Upper lobe of left lung (tissue), 4 donors: Measurements from ENCODE around the gene PTPN23.

ENCODE experiments used
- CTCF ChIP-seq, 6 experiments: fragments of 450-650 bp in 4 of 6; fragments of 200-600 bp in 2 of 6; sonication (generic) in 2 of 6; IDR thresholded peaks; one replicate each; pipeline ENCODE4 v1.5.1; 2016 to 2019; ENCODE audit warnings: antibody characterized with exemption in 6 of 6
- POLR2A ChIP-seq, 4 donors: fragments of 450-650 bp; IDR thresholded peaks; one replicate each; pipeline ENCODE4 v1.5.1; 2016 to 2017; ENCODE audit warnings: antibody characterized with exemption in 4 of 4, mild to moderate bottlenecking in 2 of 4

- no peak for TF ChIP-seq CTCF (IDR thresholded peaks at IDR 0.05)
- TF ChIP-seq POLR2A (IDR thresholded peaks at IDR 0.05): peak in 1 of 4 donors; percentile 66
Measured at GRCh38 chr3:47381317-47382157, 716 bp downstream of the PTPN23 start.
